H7 (cell line): Measurements from ENCODE around the gene SH2D1B. TPM values are rescaled to one million over a fixed set of nuclear protein-coding genes. Genes with fewer than 3 reads are reported as not detected.
A peak's percentile ranks its signal among the peaks of the same experiment; 100 is the strongest.

ENCODE experiments used
- DNase-seq: peaks from one replicate; pipeline ENCODE4 v3.0.0; 2012
- H3K27me3 ChIP-seq: 2 replicates; pipeline ENCODE4 v1.6.0; 2011; ENCODE audit warnings: mild to moderate bottlenecking, low read length; ENCODE audit not compliant: control insufficient read depth, insufficient read depth
- H3K36me3 ChIP-seq: replicated peaks from 2 replicates; pipeline ENCODE4 v1.5.1; 2011; ENCODE audit warnings: low read length; ENCODE audit not compliant: control insufficient read depth, insufficient read depth
- H3K4me3 ChIP-seq: 2 replicates; pipeline ENCODE4 v1.5.1; 2011; ENCODE audit warnings: low read depth, mild to moderate bottlenecking, control low read depth, low read length, moderate library complexity; ENCODE audit not compliant: insufficient read depth
- total RNA-seq: library from RNA; depleted of rRNA; stranded (reverse); fragments of >200 nt; shearing (Covaris generic); gene quantifications from 2 replicates; pipeline ENCODE4 v1.2.3, GENCODE V29; 2014

The SH2D1B gene
- total RNA-seq, 1 experiment from 2014 or later = not detected

- peak; percentile 8 for DNase-seq
- Histone ChIP-seq H3K36me3 (no peaks in the 10 kb centered on the region), H3K4me3 (no peak overlapping the region), H3K27me3 (no peaks in the 10 kb centered on the region)
These were observed 22.0 kb downstream of the SH2D1B start for GRCh38 chr1:162389971-162390370.

GRCh38 chr1:162389021-162389818 is 22.7 kb downstream of the SH2D1B start:
- H3K27me3 ChIP-seq = no peaks in the 10 kb centered on the region
- H3K4me3 ChIP-seq = no peak overlapping the region
- peak; percentile 30 for DNase-seq
- H3K36me3 ChIP-seq = no peaks in the 10 kb centered on the region

- H3K27me3 ChIP-seq = no peaks in the 10 kb centered on the region
- peak; percentile 13 for DNase-seq
- H3K4me3 ChIP-seq = no peak overlapping the region
- no peaks in the 10 kb centered on the region; the same call in 1 of the 2 replicates for H3K36me3 ChIP-seq
These were observed 23.3 kb downstream of the SH2D1B start for GRCh38 chr1:162388615-162389014.

- Histone ChIP-seq H3K36me3 (peaks cover 2% of the 10 kb centered on the region), H3K4me3 (no peak overlapping the region), H3K27me3 (no peaks in the 10 kb centered on the region)
- peak; percentile 28 for DNase-seq
These were observed 23.8 kb downstream of the SH2D1B start for GRCh38 chr1:162388083-162388594.

- peak; percentile 16 for DNase-seq
- H3K36me3 ChIP-seq = peaks cover 2% of the 10 kb centered on the region
- H3K27me3 ChIP-seq = no peaks in the 10 kb centered on the region
- no peak overlapping the region for H3K4me3 ChIP-seq
These were observed 24.5 kb downstream of the SH2D1B start for GRCh38 chr1:162387226-162388082.

- Histone ChIP-seq H3K4me3 (no peak overlapping the region), H3K27me3 (no peaks in the 10 kb centered on the region), H3K36me3 (peaks cover 2% of the 10 kb centered on the region)
- peak; percentile 7 for DNase-seq
These were observed 25.4 kb downstream of the SH2D1B start for GRCh38 chr1:162386292-162387225.

GRCh38 chr1:162385702-162386101 is 26.2 kb downstream of the SH2D1B start:
- DNase-seq = peak; percentile 6
- H3K27me3 ChIP-seq = no peaks in the 10 kb centered on the region
- peaks cover 2% of the 10 kb centered on the region for H3K36me3 ChIP-seq
- no peak overlapping the region for H3K4me3 ChIP-seq

- no peak overlapping the region for H3K4me3 ChIP-seq
- peaks cover 2% of the 10 kb centered on the region for H3K36me3 ChIP-seq
- DNase-seq = no peak
- no peaks in the 10 kb centered on the region for H3K27me3 ChIP-seq
These were observed 26.7 kb downstream of the SH2D1B start for GRCh38 chr1:162385280-162385623.

GRCh38 chr1:162384601-162385279 is 27.2 kb downstream of the SH2D1B start:
- peak; percentile 31 for DNase-seq
- no peaks in the 10 kb centered on the region for H3K27me3 ChIP-seq

GRCh38 chr1:162384116-162384515 is 27.8 kb downstream of the SH2D1B start:
- peaks cover 2% of the 10 kb centered on the region for H3K36me3 ChIP-seq
- no peak overlapping the region for H3K4me3 ChIP-seq
- peak; percentile 14 for DNase-seq
- H3K27me3 ChIP-seq = no peaks in the 10 kb centered on the region

More at GRCh38 chr1:162384601-162385279, 27.2 kb downstream of the SH2D1B start:
- H3K4me3 ChIP-seq = no peak overlapping the region
- H3K36me3 ChIP-seq = peaks cover 2% of the 10 kb centered on the region

- no peaks in the 10 kb centered on the region for H3K27me3 ChIP-seq
- no peak overlapping the region for H3K4me3 ChIP-seq
- DNase-seq = peak; percentile 19
- H3K36me3 ChIP-seq = peaks cover 2% of the 10 kb centered on the region
These were observed 28.4 kb downstream of the SH2D1B start for GRCh38 chr1:162383516-162383915.

- Histone ChIP-seq H3K27me3 (no peaks in the 10 kb centered on the region), H3K36me3 (peaks cover 2% of the 10 kb centered on the region), H3K4me3 (no peak overlapping the region)
- DNase-seq = no peak
These were observed 28.8 kb downstream of the SH2D1B start for GRCh38 chr1:162383091-162383490.

GRCh38 chr1:162381941-162382750 is 29.8 kb downstream of the SH2D1B start:
- H3K36me3 ChIP-seq = peaks cover 2% of the 10 kb centered on the region
- DNase-seq = peak; percentile 20
- no peaks in the 10 kb centered on the region for H3K27me3 ChIP-seq
- no peak overlapping the region for H3K4me3 ChIP-seq
